WTC11 (cell line): Measurements from ENCODE around the gene ASZ1. TPM values are rescaled to one million over a fixed set of nuclear protein-coding genes. Genes with fewer than 3 reads are reported as not detected.

Experiments
- ATAC-seq: fragments of 200-7000 bp; cut with Tn5 transposase; 2 replicates; pipeline ENCODE4 v1.10.0; 2021; ENCODE audit warnings: mild to moderate bottlenecking, moderate library complexity
- CTCF ChIA-PET: fragments of 300-600 bp; sonication (Branson Sonifier 250); formaldehyde crosslinking; loops from one replicate; lab custom pipeline; 2021; ENCODE audit warnings: antibody characterized with exemption; lab: Charles Lee
- POLR2A ChIA-PET: fragments of 350-600 bp; sonication (Branson Sonifier 250); formaldehyde crosslinking; loops from one replicate; lab custom pipeline; 2021; ENCODE audit warnings: antibody characterized with exemption; lab: Charles Lee
- DNase-seq: peaks from one replicate; pipeline ENCODE4 v3.0.0; 2021; ENCODE audit warnings: low spot score
- H3K27ac Mint-ChIP-seq: 2 replicates; pipeline ENCODE4 v1.8.0; 2021; ENCODE audit warnings: mixed read lengths
- H3K27me3 Mint-ChIP-seq: 2 replicates; pipeline ENCODE4 v1.8.0; 2021; ENCODE audit warnings: low read depth, mild to moderate bottlenecking, moderate library complexity, mixed read lengths
- H3K36me3 Mint-ChIP-seq: 2 replicates; pipeline ENCODE4 v1.8.0; 2021; ENCODE audit warnings: mixed read lengths
- H3K4me1 Mint-ChIP-seq: 2 replicates; pipeline ENCODE4 v1.8.0; 2022; ENCODE audit warnings: mixed read lengths
- H3K4me3 Mint-ChIP-seq: 2 replicates; pipeline ENCODE4 v1.8.0; 2021; ENCODE audit warnings: mild to moderate bottlenecking, moderate library complexity, mixed read lengths
- H3K9me3 Mint-ChIP-seq: 2 replicates; pipeline ENCODE4 v1.8.0; 2021; ENCODE audit warnings: mixed read lengths
- ARID4B ChIP-seq: sonication (generic); formaldehyde crosslinking; IDR thresholded peaks from 2 replicates; pipeline ENCODE4 v1.8.0; 2023; ENCODE audit warnings: missing genetic modification reagents, mild to moderate bottlenecking, borderline replicate concordance
- CREM ChIP-seq: sonication (generic); formaldehyde crosslinking; IDR thresholded peaks from 2 replicates; pipeline ENCODE4 v1.8.1; 2022; ENCODE audit warnings: mild to moderate bottlenecking, missing genetic modification reagents, moderate library complexity
- EMX1 ChIP-seq: fragments of 250-450 bp; sonication (Bioruptor Pico); IDR thresholded peaks from 2 replicates; pipeline ENCODE4 v1.8.0; 2021; ENCODE audit warnings: mild to moderate bottlenecking
- ETV6 ChIP-seq: sonication (generic); formaldehyde crosslinking; IDR thresholded peaks from 2 replicates; pipeline ENCODE4 v1.8.1; 2022; ENCODE audit warnings: mild to moderate bottlenecking, missing genetic modification reagents
- FOXJ3 ChIP-seq: sonication (generic); formaldehyde crosslinking; IDR thresholded peaks from 2 replicates; pipeline ENCODE4 v1.9.0; 2021; ENCODE audit warnings: missing genetic modification reagents, mild to moderate bottlenecking, borderline replicate concordance
- MXD4 ChIP-seq: fragments of 250-450 bp; sonication (Bioruptor Pico); IDR thresholded peaks from 2 replicates; pipeline ENCODE4 v1.8.0; 2021; ENCODE audit warnings: mild to moderate bottlenecking, moderate library complexity, borderline replicate concordance
- NFATC4 ChIP-seq: fragments of 250-450 bp; sonication (Bioruptor Pico); IDR thresholded peaks from 2 replicates; pipeline ENCODE4 v1.9.0; 2021; ENCODE audit warnings: mild to moderate bottlenecking
- NFE2L1 ChIP-seq: sonication (generic); formaldehyde crosslinking; IDR thresholded peaks from 2 replicates; pipeline ENCODE4 v1.8.1; 2023; ENCODE audit warnings: missing genetic modification reagents
- NFYB ChIP-seq: sonication (generic); formaldehyde crosslinking; conservative IDR thresholded peaks from 2 replicates; pipeline ENCODE4 v1.8.0; 2022; ENCODE audit warnings: low read depth, missing genetic modification reagents
- NR1H2 ChIP-seq: sonication (generic); formaldehyde crosslinking; IDR thresholded peaks from 2 replicates; pipeline ENCODE4 v1.9.0; 2021; ENCODE audit warnings: mild to moderate bottlenecking, moderate library complexity, missing genetic modification reagents
- PRDM15 ChIP-seq: sonication (generic); formaldehyde crosslinking; IDR thresholded peaks from 2 replicates; pipeline ENCODE4 v1.8.0; 2022; ENCODE audit warnings: missing genetic modification reagents
- PRRX2 ChIP-seq: fragments of 250-450 bp; sonication (Bioruptor Pico); IDR thresholded peaks from 2 replicates; pipeline ENCODE4 v1.8.0; 2021; ENCODE audit warnings: mild to moderate bottlenecking
- SP1 ChIP-seq: sonication (generic); formaldehyde crosslinking; conservative IDR thresholded peaks from 2 replicates; pipeline ENCODE4 v1.8.1; 2022; ENCODE audit warnings: missing genetic modification reagents
- TEAD1 ChIP-seq: sonication (generic); formaldehyde crosslinking; IDR thresholded peaks from 2 replicates; pipeline ENCODE4 v1.8.0; 2022; ENCODE audit warnings: mild to moderate bottlenecking, missing genetic modification reagents
- ZBTB21 ChIP-seq: sonication (generic); formaldehyde crosslinking; IDR thresholded peaks from 2 replicates; pipeline ENCODE4 v1.8.1; 2023; ENCODE audit warnings: mild to moderate bottlenecking, missing genetic modification reagents, borderline replicate concordance
- ZNF219 ChIP-seq: sonication (generic); formaldehyde crosslinking; IDR thresholded peaks from 2 replicates; pipeline ENCODE4 v1.8.0; 2023; ENCODE audit warnings: missing genetic modification reagents, mild to moderate bottlenecking, borderline replicate concordance
- ZNF263 ChIP-seq: sonication (generic); formaldehyde crosslinking; IDR thresholded peaks from 2 replicates; pipeline ENCODE4 v1.8.1; 2022; ENCODE audit warnings: low read depth, mild to moderate bottlenecking, moderate library complexity, missing genetic modification reagents
- ZNF281 ChIP-seq: sonication (generic); formaldehyde crosslinking; IDR thresholded peaks from 2 replicates; pipeline ENCODE4 v1.8.0; 2023; ENCODE audit warnings: mild to moderate bottlenecking, missing genetic modification reagents
- ZNF317 ChIP-seq: sonication (generic); formaldehyde crosslinking; IDR thresholded peaks from 2 replicates; pipeline ENCODE4 v1.8.1; 2023; ENCODE audit warnings: low read depth, mild to moderate bottlenecking, moderate library complexity, missing genetic modification reagents, borderline replicate concordance
- ZNF396 ChIP-seq: fragments of 250-450 bp; sonication (Bioruptor Pico); IDR thresholded peaks from 2 replicates; pipeline ENCODE4 v1.8.0; 2021; ENCODE audit warnings: mild to moderate bottlenecking, moderate library complexity, borderline replicate concordance
- ZNF423 ChIP-seq: fragments of 250-450 bp; sonication (Bioruptor Pico); IDR thresholded peaks from 2 replicates; pipeline ENCODE4 v2.1.2; 2022; ENCODE audit warnings: mild to moderate bottlenecking, moderate library complexity
- ZNF532 ChIP-seq: fragments of 250-450 bp; sonication (Bioruptor Pico); IDR thresholded peaks from 2 replicates; pipeline ENCODE4 v1.9.0; 2021; ENCODE audit warnings: mild to moderate bottlenecking, borderline replicate concordance
- total RNA-seq: library from RNA; stranded (reverse); gene quantifications from 3 replicates; pipeline ENCODE4 v1.2.3, GENCODE V29; 2021

Gene ASZ1
- total RNA-seq, 1 experiment from 2014 or later, result not detected

- TF ChIP-seq ARID4B (CRISPR knock-in tag), result no peak
- no peak for TF ChIP-seq TEAD1
- no peak for TF ChIP-seq SP1 (CRISPR knock-in tag)
- TF ChIP-seq ZNF423 (CRISPR knock-in tag), result no peak
- no peak for TF ChIP-seq FOXJ3 (CRISPR knock-in tag)
- no peak for TF ChIP-seq ETV6 (CRISPR knock-in tag)
- TF ChIP-seq ZNF317 (CRISPR knock-in tag), result no peak
- TF ChIP-seq NFE2L1, result no peak
- TF ChIP-seq ZNF396 (CRISPR knock-in tag), result no peak
- no peak for TF ChIP-seq MXD4 (CRISPR knock-in tag)
- TF ChIP-seq EMX1 (CRISPR knock-in tag), result no peak
- TF ChIP-seq ZNF219 (CRISPR knock-in tag), result no peak
- no peak for TF ChIP-seq CREM
Observed at GRCh38 chr7:117476557-117477215, 49.4 kb upstream of the ASZ1 start (continued).

GRCh38 chr7:117472335-117472734 is 45.0 kb upstream of the ASZ1 start:
- Mint-ChIP-seq H3K4me3 (no peak overlapping the region), H3K36me3 (no peaks in the 10 kb centered on the region), H3K4me1 (no peaks in the 10 kb centered on the region), H3K9me3 (no peaks in the 10 kb centered on the region), H3K27ac (no peak overlapping the region), H3K27me3 (no peaks in the 10 kb centered on the region)
- ChIA-PET POLR2A (no interaction called here), CTCF (no interaction called here)
- no peak for ATAC-seq
- DNase-seq, result no peak
- TF ChIP-seq PRDM15 (no peak), ZNF532 (CRISPR knock-in tag) (no peak), ZNF263 (CRISPR knock-in tag) (no peak), NFATC4 (CRISPR knock-in tag) (no peak), NFYB (CRISPR knock-in tag) (no peak), NR1H2 (CRISPR knock-in tag) (no peak), PRRX2 (CRISPR knock-in tag) (no peak), ZNF219 (CRISPR knock-in tag) (no peak), ZNF281 (CRISPR knock-in tag) (no peak), ZBTB21 (CRISPR knock-in tag) (no peak)
